ENCODE data around the gene ST3GAL3. TPM values are rescaled to one million over a fixed set of nuclear protein-coding genes. Genes with fewer than 3 reads are reported as not detected.

The ST3GAL3 gene
- total and polyA plus RNA-seq, 2 experiments from 2014 or later, result 6.2 to 6.3 TPM

DNA sequence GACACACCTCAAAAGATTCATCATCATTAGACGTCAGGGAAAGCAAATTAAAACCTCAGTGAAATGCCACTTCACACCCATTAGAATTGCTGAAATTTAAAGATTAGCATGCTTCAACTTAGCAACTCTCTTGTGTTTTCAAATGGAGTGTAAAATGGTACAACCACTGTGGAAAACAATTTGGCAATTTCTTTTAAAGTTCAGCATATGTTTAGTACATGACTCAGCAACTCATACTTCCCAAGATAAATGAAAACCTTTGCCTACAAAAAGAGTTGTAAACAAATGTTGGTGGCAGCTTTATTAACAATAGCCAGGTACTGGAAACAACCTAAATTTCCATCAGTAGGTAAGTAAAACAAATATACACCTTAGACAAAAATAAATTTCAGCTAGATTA is 42.7 kb downstream of the ST3GAL3 start:
- Histone ChIP-seq H2AFZ (no peak overlapping the region), H3K27ac (no peak overlapping the region), H3K9me2 (replicated peaks; ENCODE audit: insufficient read depth) (no peaks in the 10 kb centered on the region), H3K36me3 (replicated peaks; ENCODE audit: insufficient read depth, low read depth) (no peaks in the 10 kb centered on the region), H3K27me3 (no peaks in the 10 kb centered on the region), H3K4me2 (no peak overlapping the region), H4K20me1 (ENCODE audit: insufficient read depth, poor library complexity, severe bottlenecking) (no peaks in the 10 kb centered on the region), H3K4me3 (no peak overlapping the region), H3K79me2 (no peaks in the 10 kb centered on the region), H3K9me3 (ENCODE audit: low read depth) (no peaks in the 10 kb centered on the region), H3K4me1 (ENCODE audit: insufficient read depth) (no peaks in the 10 kb centered on the region)
- 83% methylated on average over 1 of the region's 1 CpG for WGBS (ENCODE audit: low lambda C conversion rate, missing lambda C conversion rate)
- TF ChIP-seq, protein P1, sequence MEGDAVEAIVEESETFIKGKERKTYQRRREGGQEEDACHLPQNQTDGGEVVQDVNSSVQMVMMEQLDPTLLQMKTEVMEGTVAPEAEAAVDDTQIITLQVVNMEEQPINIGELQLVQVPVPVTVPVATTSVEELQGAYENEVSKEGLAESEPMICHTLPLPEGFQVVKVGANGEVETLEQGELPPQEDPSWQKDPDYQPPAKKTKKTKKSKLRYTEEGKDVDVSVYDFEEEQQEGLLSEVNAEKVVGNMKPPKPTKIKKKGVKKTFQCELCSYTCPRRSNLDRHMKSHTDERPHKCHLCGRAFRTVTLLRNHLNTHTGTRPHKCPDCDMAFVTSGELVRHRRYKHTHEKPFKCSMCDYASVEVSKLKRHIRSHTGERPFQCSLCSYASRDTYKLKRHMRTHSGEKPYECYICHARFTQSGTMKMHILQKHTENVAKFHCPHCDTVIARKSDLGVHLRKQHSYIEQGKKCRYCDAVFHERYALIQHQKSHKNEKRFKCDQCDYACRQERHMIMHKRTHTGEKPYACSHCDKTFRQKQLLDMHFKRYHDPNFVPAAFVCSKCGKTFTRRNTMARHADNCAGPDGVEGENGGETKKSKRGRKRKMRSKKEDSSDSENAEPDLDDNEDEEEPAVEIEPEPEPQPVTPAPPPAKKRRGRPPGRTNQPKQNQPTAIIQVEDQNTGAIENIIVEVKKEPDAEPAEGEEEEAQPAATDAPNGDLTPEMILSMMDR (IDR thresholded peaks at IDR 0.05; ENCODE audit: poor library complexity), result no peak
- TF ChIP-seq EZH2phosphoT487 (IDR thresholded peaks at IDR 0.05; ENCODE audit: low read depth, severe bottlenecking, unreplicated experiment) (no peak), EZH2 (IDR thresholded peaks at IDR 0.05; ENCODE audit: borderline replicate concordance) (no peak)
- no peak for DNase-seq (ENCODE audit: low spot score)

DNA sequence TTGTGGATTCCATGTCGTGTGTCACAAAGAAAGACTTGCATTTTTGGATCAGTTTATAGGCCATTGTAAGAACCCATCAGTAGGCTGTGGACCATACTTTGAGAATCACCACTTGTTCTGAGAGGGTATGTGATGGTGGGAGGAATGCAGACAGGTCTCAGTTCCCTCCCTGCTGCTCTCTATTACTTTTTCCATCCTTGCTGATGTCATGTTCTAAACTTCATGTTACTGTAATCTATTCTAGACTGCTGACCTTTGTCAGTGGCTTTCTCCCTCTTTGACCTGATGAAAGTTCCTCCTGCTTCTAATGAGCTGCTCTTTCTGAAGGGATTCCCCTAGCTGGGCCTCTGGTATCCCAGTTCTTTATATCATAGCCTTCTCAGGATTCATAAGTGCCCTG is 46.1 kb downstream of the ST3GAL3 start:
- TF ChIP-seq EZH2phosphoT487 (IDR thresholded peaks at IDR 0.05; ENCODE audit: low read depth, severe bottlenecking, unreplicated experiment), result no peak
- no peak for TF ChIP-seq EZH2 (IDR thresholded peaks at IDR 0.05; ENCODE audit: borderline replicate concordance)
- TF ChIP-seq, protein P1 (IDR thresholded peaks at IDR 0.05; ENCODE audit: poor library complexity), result no peak
- H2AFZ ChIP-seq, result no peak overlapping the region
- DNase-seq (ENCODE audit: low spot score), result no peak
- no peak overlapping the region for H3K4me2 ChIP-seq
- H3K4me1 ChIP-seq (ENCODE audit: insufficient read depth), result no peaks in the 10 kb centered on the region
- no peaks in the 10 kb centered on the region for H3K27me3 ChIP-seq
- H3K36me3 ChIP-seq (replicated peaks; ENCODE audit: insufficient read depth, low read depth), result no peaks in the 10 kb centered on the region
- H3K27ac ChIP-seq, result no peak overlapping the region
- H3K9me2 ChIP-seq (replicated peaks; ENCODE audit: insufficient read depth), result no peaks in the 10 kb centered on the region
- no peak overlapping the region for H3K4me3 ChIP-seq
- no peaks in the 10 kb centered on the region for H3K79me2 ChIP-seq
- 70% methylated on average over 1 of the region's 1 CpG for WGBS (ENCODE audit: low lambda C conversion rate, missing lambda C conversion rate)
- no peaks in the 10 kb centered on the region for H3K9me3 ChIP-seq (ENCODE audit: low read depth)
- no peaks in the 10 kb centered on the region for H4K20me1 ChIP-seq (ENCODE audit: insufficient read depth, poor library complexity, severe bottlenecking)

GRCh38 chr1:43754892-43755291 is 47.6 kb downstream of the ST3GAL3 start:
- H3K4me3 ChIP-seq, result no peak overlapping the region
- no peaks in the 10 kb centered on the region for H3K79me2 ChIP-seq
- H3K27me3 ChIP-seq, result no peaks in the 10 kb centered on the region
- H3K9me2 ChIP-seq (replicated peaks; ENCODE audit: insufficient read depth), result no peaks in the 10 kb centered on the region
- H2AFZ ChIP-seq, result no peak overlapping the region
- DNase-seq (ENCODE audit: low spot score), result no peak
- no peaks in the 10 kb centered on the region for H3K36me3 ChIP-seq (replicated peaks; ENCODE audit: insufficient read depth, low read depth)
- H3K4me1 ChIP-seq (ENCODE audit: insufficient read depth), result no peaks in the 10 kb centered on the region
- H4K20me1 ChIP-seq (ENCODE audit: insufficient read depth, poor library complexity, severe bottlenecking), result no peaks in the 10 kb centered on the region
- H3K4me2 ChIP-seq, result no peak overlapping the region
- TF ChIP-seq EZH2 (IDR thresholded peaks at IDR 0.05; ENCODE audit: borderline replicate concordance), result no peak
- no peak for TF ChIP-seq EZH2phosphoT487 (IDR thresholded peaks at IDR 0.05; ENCODE audit: low read depth, severe bottlenecking, unreplicated experiment)
- TF ChIP-seq, protein P1 (IDR thresholded peaks at IDR 0.05; ENCODE audit: poor library complexity), result no peak
- no peak overlapping the region for H3K27ac ChIP-seq
- H3K9me3 ChIP-seq (ENCODE audit: low read depth), result no peaks in the 10 kb centered on the region

Data from hepatocyte (in vitro differentiated cells).